Keratinocyte (primary cell): ENCODE results near the gene TRAPPC2L.
"Not testable (repeated sequence)": the region's sequence is repeated elsewhere in the genome, so short reads cannot be mapped to it uniquely, and the experiment has no call there.

Source experiments
- EZH2 ChIP-seq: IDR thresholded peaks from one replicate; pipeline ENCODE4 v1.6.1; 2012; ENCODE audit warnings: inconsistent platforms, mild to moderate bottlenecking, low read length, moderate library complexity
- TF ChIP-seq, protein P1 (sequence below), 3 experiments: IDR thresholded peaks in 1 of 3; conservative IDR thresholded peaks in 1 of 3; optimal IDR thresholded peaks in 1 of 3; 2 replicates in 2 of 3; 3 replicates in 1 of 3; pipeline versions ENCODE3 to v1.5.1; 2011; ENCODE audit warnings: low read length in 3 of 3, mild to moderate bottlenecking in 3 of 3, moderate library complexity in 2 of 3, control low read depth in 1 of 3, inconsistent platforms in 1 of 3; ENCODE audit not compliant: insufficient read depth in 2 of 3; ENCODE audit errors: extremely low read depth in 1 of 3

DNA sequence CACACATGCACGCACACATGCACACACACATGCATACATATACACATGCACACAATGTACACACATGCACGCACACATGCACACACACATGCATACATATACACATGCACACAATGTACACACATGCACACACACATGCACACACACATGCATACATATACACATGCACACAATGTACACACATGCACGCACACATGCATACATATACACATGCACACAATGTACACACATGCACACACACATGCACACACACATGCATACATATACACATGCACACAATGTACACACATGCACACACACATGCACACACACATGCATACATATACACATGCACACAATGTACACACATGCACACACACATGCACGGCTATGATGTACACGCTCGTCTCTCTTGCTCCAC, 37.3 kb downstream of the TRAPPC2L start:
- TF ChIP-seq EZH2: not testable (repeated sequence)
- TF ChIP-seq, protein P1, sequence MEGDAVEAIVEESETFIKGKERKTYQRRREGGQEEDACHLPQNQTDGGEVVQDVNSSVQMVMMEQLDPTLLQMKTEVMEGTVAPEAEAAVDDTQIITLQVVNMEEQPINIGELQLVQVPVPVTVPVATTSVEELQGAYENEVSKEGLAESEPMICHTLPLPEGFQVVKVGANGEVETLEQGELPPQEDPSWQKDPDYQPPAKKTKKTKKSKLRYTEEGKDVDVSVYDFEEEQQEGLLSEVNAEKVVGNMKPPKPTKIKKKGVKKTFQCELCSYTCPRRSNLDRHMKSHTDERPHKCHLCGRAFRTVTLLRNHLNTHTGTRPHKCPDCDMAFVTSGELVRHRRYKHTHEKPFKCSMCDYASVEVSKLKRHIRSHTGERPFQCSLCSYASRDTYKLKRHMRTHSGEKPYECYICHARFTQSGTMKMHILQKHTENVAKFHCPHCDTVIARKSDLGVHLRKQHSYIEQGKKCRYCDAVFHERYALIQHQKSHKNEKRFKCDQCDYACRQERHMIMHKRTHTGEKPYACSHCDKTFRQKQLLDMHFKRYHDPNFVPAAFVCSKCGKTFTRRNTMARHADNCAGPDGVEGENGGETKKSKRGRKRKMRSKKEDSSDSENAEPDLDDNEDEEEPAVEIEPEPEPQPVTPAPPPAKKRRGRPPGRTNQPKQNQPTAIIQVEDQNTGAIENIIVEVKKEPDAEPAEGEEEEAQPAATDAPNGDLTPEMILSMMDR (optimal IDR thresholded peaks at IDR 0.05 in 1 of 3, IDR thresholded peaks at IDR 0.05 in 1 of 3, conservative IDR thresholded peaks at IDR 0.05 in 1 of 3; ENCODE audit: extremely low read depth in 1 of 3, insufficient read depth in 2 of 3, low read length in 3 of 3): not testable (repeated sequence)
